Activated CD4-positive, alpha-beta T cell treated with anti-CD3 and anti-CD28 coated beads, Interleukin-2, amount 10 ng/mL, durations not matched to agents 7 days and 5 days (primary cell): Measurements from ENCODE around the gene MRGPRG. TPM values are rescaled to one million over a fixed set of nuclear protein-coding genes. Genes with fewer than 3 reads are reported as not detected.

Experiments
- CTCF ChIA-PET: fragments of 350-600 bp; sonication (Branson Sonifier 250); formaldehyde crosslinking; loops from one replicate; lab custom pipeline; 2021; ENCODE audit warnings: antibody characterized with exemption; lab: Charles Lee
- POLR2A ChIA-PET: fragments of 350-600 bp; sonication (Branson Sonifier 250); formaldehyde crosslinking; loops from one replicate; lab custom pipeline; 2021; ENCODE audit warnings: antibody characterized with exemption; lab: Charles Lee
- DNase-seq: peaks from one replicate; pipeline ENCODE4 v3.0.0-alpha.2; 2020
- H3K27ac Mint-ChIP-seq: one replicate; pipeline ENCODE4 v1.8.0; 2021; ENCODE audit warnings: mild to moderate bottlenecking, moderate library complexity, mixed read lengths
- H3K27me3 Mint-ChIP-seq: one replicate; pipeline ENCODE4 v1.8.0; 2021; ENCODE audit warnings: mixed read lengths
- H3K36me3 Mint-ChIP-seq: one replicate; pipeline ENCODE4 v1.8.0; 2021; ENCODE audit warnings: low read depth, mixed read lengths
- H3K4me1 Mint-ChIP-seq: one replicate; pipeline ENCODE4 v1.8.0; 2021; ENCODE audit warnings: mixed read lengths
- H3K4me3 Mint-ChIP-seq: one replicate; pipeline ENCODE4 v1.8.0; 2021; ENCODE audit warnings: mild to moderate bottlenecking, moderate library complexity, mixed read lengths
- H3K9me3 Mint-ChIP-seq: one replicate; pipeline ENCODE4 v1.8.0; 2021; ENCODE audit warnings: mixed read lengths
- total RNA-seq, 2 experiments: library from RNA; stranded (reverse); gene quantifications; one replicate each; pipeline ENCODE4 v1.2.3, GENCODE V29; 2021

The MRGPRG gene
- total RNA-seq, 2 experiments from 2014 or later: not detected

DNA sequence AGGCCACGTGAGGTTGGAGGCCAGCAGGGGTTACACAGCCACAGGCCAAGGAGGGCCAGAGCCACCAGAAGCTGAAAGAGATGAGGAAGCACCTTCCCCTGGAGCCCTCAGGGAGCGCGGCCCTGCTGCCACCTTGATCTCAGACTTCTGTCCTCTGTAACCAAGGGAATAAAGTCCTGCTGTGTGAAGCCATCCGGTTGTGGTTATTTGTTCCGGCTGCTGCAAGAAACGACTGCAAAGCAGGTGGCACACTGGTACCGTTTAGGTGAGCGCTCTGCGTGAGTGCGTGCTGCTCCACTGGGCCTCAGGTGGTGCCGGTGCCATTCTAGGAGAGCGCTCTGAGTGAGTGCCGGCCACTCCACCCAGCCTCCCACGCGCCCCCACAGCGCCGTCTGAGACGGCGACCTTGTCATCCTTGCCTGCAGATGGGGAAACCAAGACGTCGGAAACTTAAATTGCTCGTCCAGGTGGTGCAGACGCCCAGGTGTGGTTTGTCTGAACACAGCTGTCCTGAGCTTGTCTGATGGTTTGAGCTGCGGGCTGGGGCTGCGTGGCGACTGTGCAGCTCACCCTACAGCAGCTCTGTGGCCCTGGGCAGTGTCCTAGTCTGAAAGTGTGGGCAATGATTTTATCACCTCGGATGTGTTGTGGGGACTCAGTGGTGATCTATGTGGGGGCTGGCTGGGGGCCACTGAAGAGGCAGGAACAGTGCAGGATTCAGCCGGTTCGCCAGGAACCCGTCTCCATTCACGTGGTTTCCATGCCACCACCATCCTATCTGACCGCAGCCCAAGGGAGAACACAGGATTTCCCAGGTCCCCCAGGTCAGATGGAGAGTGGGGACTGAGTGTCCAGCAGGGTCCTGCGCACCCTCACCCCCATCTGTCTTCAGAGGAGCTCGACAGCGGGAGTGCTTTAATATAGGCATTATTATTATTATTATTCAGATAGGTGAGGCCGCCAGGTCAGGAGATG, 4.6 kb upstream of the MRGPRG start:
- POLR2A ChIA-PET: no interaction called here
- H3K4me1 Mint-ChIP-seq: peaks cover 9% of the 10 kb centered on the region

DNA sequence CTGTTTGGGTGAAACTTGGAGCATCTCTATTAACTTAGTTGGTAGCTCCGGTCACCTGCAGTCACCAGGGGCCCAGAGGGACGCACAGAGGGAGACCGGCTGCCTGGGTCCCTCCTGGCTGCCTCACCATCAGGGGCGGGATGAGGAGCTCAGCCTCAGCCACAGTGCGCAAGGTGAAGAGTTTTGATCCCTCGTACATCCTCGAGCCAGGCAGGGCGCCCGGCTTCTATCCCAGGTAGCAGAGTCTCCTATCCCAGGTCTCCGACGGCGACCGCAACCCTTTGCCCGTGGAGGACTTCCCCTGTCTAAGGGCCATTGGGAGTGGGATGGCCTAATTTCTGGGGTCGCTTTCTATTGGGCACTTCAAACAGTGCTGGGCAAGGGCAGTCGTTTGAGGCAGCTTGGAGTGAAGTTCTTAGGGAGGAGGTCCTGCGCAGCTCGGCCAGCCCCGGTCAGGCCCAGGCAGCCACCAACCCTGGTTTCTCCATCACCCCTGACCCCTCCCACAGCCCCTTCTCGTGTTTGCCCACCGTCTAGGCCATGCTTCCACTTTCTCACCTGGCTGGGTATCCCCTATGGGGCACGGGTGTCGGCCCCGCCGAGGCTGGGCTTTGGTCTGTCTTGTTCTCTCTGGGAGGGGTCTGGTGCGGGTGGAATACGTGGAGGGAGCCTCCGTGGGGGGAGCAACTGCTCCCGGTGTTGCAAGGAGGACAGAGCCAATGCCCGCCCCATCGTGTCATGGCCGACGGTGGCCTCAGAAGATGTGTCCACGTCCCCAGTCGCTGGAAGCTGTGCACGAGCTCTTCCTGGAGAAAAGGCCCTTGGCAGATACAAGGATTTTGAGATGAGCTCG, 3.6 kb upstream of the MRGPRG start:
- H3K27ac Mint-ChIP-seq: no peak overlapping the region
- H3K4me1 Mint-ChIP-seq: peaks cover 9% of the 10 kb centered on the region
- DNase-seq: no peak
- no peak overlapping the region for H3K4me3 Mint-ChIP-seq
- peaks cover 9% of the 10 kb centered on the region for H3K27me3 Mint-ChIP-seq
- no peaks in the 10 kb centered on the region for H3K36me3 Mint-ChIP-seq
- CTCF ChIA-PET: interaction anchor here (0.6 to 0.7 kb wide), 2 partner anchors 9 to 110 kb away, joined by 3 to 4 read pairs; no protein-coding TSS in a partner anchor
- H3K9me3 Mint-ChIP-seq: no peaks in the 10 kb centered on the region
- POLR2A ChIA-PET: no interaction called here

More for the DNA sequence above, 4.6 kb upstream of the MRGPRG start:
- no peaks in the 10 kb centered on the region for H3K36me3 Mint-ChIP-seq
- H3K9me3 Mint-ChIP-seq: no peaks in the 10 kb centered on the region
- peaks cover 9% of the 10 kb centered on the region for H3K27me3 Mint-ChIP-seq
- no peak overlapping the region for H3K4me3 Mint-ChIP-seq
- no peak overlapping the region for H3K27ac Mint-ChIP-seq
- peak; percentile 28 for DNase-seq
- CTCF ChIA-PET: no interaction called here

DNA sequence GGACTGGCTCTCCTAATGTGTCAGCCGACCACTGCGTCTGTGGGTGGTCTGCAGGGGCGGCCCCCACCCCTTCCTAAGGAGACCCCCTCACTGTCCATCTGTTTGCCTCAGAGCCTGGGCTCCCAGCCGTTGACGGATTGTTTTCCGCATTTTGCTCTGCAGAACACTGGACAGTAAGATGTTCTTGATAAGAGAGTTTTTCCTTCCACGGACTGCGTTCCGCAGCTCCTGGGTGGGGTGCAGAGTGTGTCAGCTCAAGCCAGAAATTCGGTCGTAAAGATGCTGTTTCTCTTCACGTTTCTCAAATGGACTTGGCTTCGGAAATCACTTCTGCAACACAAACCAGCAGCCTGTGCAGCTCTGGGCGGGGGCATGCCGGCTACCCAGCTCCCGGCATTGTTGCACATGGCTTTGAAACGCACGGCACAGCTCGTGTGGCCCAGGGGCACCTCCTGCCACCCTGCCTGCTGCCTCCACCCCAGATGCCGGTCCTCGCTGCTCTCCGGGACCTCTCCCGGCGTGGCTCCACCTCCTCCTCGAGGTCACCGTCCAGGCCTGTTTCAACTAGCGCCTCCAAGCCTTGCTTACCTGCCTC, 2.9 kb upstream of the MRGPRG start:
- no peak for DNase-seq
- Mint-ChIP-seq H3K4me1 (peaks cover 15% of the 10 kb centered on the region), H3K36me3 (no peaks in the 10 kb centered on the region), H3K27ac (no peak overlapping the region), H3K4me3 (no peak overlapping the region), H3K27me3 (peaks cover 12% of the 10 kb centered on the region), H3K9me3 (no peaks in the 10 kb centered on the region)
- ChIA-PET POLR2A (no interaction called here), CTCF (interaction anchor here (0.6 to 0.7 kb wide), 2 partner anchors 8 to 110 kb away, joined by 3 to 4 read pairs; no protein-coding TSS in a partner anchor)

DNA sequence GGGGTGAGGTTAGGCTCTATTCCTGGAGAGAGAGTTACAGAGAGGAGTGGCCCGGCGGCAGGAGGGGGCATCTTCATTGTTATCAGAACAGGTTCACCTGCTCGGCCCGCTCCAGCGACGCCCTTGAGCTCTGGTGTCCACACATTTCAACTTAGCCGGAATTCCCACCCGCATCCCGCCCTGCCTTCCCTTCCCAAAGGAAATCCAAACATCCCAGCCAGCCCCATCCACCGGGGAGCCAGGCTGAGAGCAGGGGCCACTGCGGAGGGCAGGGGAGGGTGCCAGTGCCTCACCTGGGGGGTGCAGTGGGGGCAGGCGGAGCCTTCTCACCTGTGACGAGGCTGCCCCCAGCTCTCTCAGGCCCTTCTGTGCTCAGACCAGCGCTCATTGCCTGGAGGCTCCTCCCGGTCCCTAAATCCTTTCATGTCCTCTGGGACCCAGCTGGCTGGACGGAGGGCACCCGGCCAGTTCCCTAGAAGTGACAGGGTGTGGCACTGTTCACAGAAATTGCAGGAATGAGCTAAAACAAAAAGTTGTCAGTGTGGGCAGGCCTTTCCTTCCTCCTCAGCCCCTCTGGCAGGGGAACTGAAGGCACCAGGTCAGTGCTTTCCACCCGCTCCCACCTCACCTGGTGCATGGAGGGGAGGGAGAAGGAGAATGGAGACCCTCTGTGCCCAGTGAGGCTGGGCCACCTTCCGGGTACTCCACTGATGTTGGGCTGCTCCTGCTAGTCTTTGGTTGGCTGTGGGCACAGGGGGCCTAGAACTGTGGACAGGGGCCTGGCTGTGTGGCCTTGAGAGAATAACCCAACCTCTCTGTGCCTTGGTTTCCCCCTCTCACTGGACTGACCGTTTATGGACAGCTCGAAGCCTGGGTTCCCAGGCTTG, 2.2 kb upstream of the MRGPRG start:
- Mint-ChIP-seq H3K4me3 (no peak overlapping the region), H3K36me3 (no peaks in the 10 kb centered on the region), H3K27me3 (peaks cover 12% of the 10 kb centered on the region), H3K4me1 (peaks cover 15% of the 10 kb centered on the region), H3K9me3 (no peaks in the 10 kb centered on the region), H3K27ac (no peak overlapping the region)
- ChIA-PET POLR2A (no interaction called here), CTCF (no interaction called here)
- DNase-seq: no peak

DNA sequence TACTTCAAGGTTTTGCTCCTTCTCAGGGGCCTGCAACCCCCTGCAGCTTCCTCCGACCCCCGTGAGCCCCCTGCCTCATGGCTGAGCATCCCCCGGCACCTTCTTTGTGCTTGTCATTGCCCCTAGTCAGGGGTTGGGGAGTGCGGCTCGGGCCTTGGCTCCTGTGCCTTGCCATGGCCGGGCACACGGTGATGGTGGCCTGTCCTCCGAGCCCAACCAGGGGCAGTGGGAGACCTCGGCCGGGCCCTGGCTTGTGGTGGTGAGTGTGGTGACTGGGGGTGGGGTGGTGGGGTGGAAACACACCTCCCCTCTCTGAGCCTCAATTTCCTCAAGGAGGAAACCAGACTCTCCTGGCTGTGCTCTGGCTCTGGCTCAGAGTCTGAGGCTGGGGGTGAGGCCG, 1.5 kb upstream of the MRGPRG start:
- DNase-seq: no peak
- H3K27ac Mint-ChIP-seq: no peak overlapping the region
- H3K27me3 Mint-ChIP-seq: peaks cover 13% of the 10 kb centered on the region
- peaks cover 15% of the 10 kb centered on the region for H3K4me1 Mint-ChIP-seq
- POLR2A ChIA-PET: no interaction called here
- CTCF ChIA-PET: no interaction called here
- H3K36me3 Mint-ChIP-seq: no peaks in the 10 kb centered on the region
- no peak overlapping the region for H3K4me3 Mint-ChIP-seq
- H3K9me3 Mint-ChIP-seq: no peaks in the 10 kb centered on the region

DNA sequence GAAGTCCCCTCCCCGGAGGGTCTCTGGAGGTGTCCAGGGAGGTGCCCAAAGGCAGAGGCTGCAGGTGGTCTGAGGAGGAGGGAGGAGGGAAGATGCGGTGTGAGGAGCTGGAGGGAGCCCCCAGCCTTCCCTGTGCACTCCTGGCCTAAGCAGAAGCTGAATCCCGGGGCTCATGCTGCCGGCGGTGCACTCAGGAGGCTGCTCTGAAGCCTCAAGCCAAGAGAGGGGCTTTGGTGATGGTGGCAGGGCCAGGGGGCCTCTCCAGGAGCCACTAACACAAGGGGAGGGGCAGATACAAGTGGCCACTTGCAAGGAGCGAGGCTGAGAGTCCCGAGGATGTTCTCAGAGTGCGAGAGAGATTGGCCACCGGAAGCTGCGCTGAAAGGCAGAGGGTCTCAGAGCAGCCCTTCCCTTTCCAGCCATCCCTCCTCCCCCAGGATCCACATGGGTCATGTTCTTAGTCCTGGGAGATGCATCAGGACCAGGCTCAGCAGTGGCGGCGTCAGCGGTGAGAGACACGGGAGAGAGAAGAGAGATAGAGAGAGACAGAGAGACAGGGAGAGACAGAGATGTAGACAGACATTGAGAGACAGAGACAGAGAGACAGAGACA, 774 bp upstream of the MRGPRG start:
- ChIA-PET CTCF (no interaction called here), POLR2A (no interaction called here)
- Mint-ChIP-seq H3K27ac (no peak overlapping the region), H3K27me3 (peaks cover 15% of the 10 kb centered on the region), H3K36me3 (no peaks in the 10 kb centered on the region), H3K4me3 (no peak overlapping the region), H3K9me3 (no peaks in the 10 kb centered on the region), H3K4me1 (peaks cover 15% of the 10 kb centered on the region)
- no peak for DNase-seq

DNA sequence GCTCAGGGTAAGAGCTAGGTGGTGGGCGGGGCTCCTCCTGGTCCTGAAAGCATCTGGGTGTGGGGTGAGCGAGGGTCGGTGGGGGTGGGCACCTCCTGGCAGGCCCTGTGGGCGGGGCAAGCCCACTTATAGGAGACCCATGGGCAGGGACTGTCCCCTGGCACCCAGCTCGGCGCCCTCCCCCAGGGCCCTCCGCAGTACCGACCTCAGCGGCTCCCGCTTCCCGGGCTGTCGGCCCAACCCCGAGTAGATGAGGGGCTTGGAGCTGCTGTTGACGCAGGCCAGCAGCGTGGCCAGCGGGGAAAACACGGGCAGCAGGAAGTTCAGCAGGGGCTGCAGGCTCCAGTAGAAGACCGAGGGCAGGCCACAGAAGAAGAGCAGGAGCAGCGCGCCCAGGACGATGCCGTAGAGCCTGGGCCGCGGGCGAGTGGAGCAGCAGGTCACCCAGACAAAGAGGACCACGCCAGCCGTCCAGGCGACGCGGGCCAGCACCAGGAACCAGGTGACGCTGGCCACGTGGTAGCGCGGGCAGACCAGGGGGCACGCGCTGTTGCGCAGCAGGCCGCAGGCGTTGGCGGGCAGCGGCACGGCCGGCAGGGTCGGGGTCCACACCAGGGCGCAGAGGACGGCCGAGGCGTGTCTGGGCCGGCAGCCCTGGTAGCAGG, 663 bp downstream of the MRGPRG start:
- no peaks in the 10 kb centered on the region for H3K36me3 Mint-ChIP-seq
- H3K27me3 Mint-ChIP-seq: peaks cover 10% of the 10 kb centered on the region
- H3K27ac Mint-ChIP-seq: peak overlapping the region; percentile 9
- no peak overlapping the region for H3K4me3 Mint-ChIP-seq
- POLR2A ChIA-PET: no interaction called here
- peaks cover 11% of the 10 kb centered on the region for H3K4me1 Mint-ChIP-seq
- H3K9me3 Mint-ChIP-seq: no peaks in the 10 kb centered on the region
- CTCF ChIA-PET: no interaction called here
- no peak for DNase-seq

DNA sequence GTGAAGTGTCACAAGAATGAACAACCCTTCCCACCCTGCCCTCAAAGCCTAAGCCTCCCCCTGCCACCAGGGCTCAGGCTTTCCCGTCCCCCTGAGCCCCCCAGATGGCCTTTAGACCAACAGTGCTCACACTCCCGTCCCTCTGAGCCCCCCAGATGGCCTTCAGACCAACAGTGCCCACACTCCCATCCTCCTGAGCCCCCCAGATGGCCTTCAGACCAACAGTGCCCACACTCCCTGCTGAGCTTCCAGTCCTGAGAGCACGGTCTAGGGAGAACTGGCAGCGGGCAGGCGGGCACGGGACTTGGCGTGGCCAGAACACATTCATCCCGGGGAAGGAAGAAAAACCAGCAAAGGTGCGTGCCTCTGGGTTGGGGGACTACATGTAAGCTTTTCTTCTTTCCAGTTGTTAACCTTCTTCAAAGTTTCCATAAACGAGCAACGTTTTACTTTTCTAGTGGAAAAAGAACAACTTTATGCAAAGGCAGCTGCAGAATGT, 2.5 kb downstream of the MRGPRG start:
- H3K4me3 Mint-ChIP-seq: no peak overlapping the region
- H3K36me3 Mint-ChIP-seq: no peaks in the 10 kb centered on the region
- ChIA-PET POLR2A (no interaction called here), CTCF (no interaction called here)
- no peak overlapping the region for H3K27ac Mint-ChIP-seq
- H3K27me3 Mint-ChIP-seq: peaks cover 21% of the 10 kb centered on the region
- H3K9me3 Mint-ChIP-seq: peaks cover 3% of the 10 kb centered on the region
- DNase-seq: no peak
- peaks cover 6% of the 10 kb centered on the region for H3K4me1 Mint-ChIP-seq

DNA sequence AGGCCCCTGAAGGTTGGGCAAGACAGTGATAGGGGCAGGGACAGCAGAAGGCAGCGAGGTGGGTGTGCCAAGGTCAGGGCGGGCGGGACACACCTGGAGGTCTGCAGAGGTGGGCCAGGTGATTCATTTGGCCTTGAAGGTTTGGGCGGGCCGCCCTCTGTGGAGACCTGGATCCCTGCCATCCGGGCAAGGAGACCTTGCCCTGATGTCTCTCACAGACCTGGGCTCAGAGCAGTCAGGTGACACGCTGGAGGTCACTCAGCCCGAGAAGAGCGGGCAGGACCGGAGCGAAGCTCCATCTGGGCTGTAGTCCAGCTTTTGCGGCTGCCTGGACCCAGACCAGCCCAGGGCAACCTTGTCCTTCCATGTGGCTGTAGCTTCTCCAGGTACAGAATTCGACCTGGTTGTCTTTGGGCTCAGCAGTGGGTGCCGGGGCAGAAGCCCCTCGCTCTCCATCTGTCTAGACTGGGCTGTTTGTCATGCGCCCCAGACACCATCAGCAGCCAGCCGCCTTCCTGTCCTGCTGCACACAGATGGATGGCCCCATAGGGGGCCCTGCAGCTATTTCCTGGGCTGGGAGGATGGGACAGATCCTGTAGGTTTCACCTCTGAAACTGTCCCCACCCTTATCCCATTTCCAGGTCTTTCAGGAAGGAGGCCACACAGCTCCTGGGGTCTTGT, 3.1 kb downstream of the MRGPRG start:
- no peak for DNase-seq
- H3K27me3 Mint-ChIP-seq: peaks cover 22% of the 10 kb centered on the region
- peaks cover 6% of the 10 kb centered on the region for H3K4me1 Mint-ChIP-seq
- no peaks in the 10 kb centered on the region for H3K36me3 Mint-ChIP-seq
- no peak overlapping the region for H3K4me3 Mint-ChIP-seq
- ChIA-PET POLR2A (no interaction called here), CTCF (no interaction called here)
- H3K9me3 Mint-ChIP-seq: peaks cover 3% of the 10 kb centered on the region
- H3K27ac Mint-ChIP-seq: peak overlapping the region; percentile 22

DNA sequence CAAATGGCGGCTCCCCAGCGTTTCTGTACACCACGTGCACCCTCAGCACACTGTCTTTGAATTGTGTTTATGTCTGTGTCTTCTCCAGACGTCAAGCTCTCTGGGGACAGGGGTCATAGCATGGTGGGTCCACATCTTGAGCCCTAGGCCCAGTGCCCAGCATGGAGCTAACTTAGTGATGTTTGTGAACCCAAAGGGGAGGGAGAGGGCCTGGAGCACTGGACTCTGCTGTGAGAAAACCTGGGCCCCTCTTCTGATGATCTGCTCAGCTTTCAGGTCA, 4.3 kb downstream of the MRGPRG start:
- no peak for DNase-seq
- H3K27ac Mint-ChIP-seq: no peak overlapping the region
- H3K9me3 Mint-ChIP-seq: peaks cover 3% of the 10 kb centered on the region
- no peak overlapping the region for H3K4me3 Mint-ChIP-seq
- POLR2A ChIA-PET: no interaction called here
- no peaks in the 10 kb centered on the region for H3K36me3 Mint-ChIP-seq
- peaks cover 21% of the 10 kb centered on the region for H3K27me3 Mint-ChIP-seq
- H3K4me1 Mint-ChIP-seq: peaks cover 6% of the 10 kb centered on the region
- CTCF ChIA-PET: interaction anchor here (0.9 kb wide), 1 partner anchor 123 kb away, joined by 3 read pairs; no protein-coding TSS in a partner anchor
